SIG-M5 treated with dmso at 0.1 percent for 504 hours (cell line): ENCODE results near the gene XPO5.
"Not testable (repeated sequence)": the region's sequence is repeated elsewhere in the genome, so short reads cannot be mapped to it uniquely, and the experiment has no call there.

Experiments used
- DNase-seq: peaks from one replicate; lab custom pipeline; 2025; ENCODE audit not compliant: unreplicated experiment; lab: John Stamatoyannopoulos, UW

Gene XPO5

DNA sequence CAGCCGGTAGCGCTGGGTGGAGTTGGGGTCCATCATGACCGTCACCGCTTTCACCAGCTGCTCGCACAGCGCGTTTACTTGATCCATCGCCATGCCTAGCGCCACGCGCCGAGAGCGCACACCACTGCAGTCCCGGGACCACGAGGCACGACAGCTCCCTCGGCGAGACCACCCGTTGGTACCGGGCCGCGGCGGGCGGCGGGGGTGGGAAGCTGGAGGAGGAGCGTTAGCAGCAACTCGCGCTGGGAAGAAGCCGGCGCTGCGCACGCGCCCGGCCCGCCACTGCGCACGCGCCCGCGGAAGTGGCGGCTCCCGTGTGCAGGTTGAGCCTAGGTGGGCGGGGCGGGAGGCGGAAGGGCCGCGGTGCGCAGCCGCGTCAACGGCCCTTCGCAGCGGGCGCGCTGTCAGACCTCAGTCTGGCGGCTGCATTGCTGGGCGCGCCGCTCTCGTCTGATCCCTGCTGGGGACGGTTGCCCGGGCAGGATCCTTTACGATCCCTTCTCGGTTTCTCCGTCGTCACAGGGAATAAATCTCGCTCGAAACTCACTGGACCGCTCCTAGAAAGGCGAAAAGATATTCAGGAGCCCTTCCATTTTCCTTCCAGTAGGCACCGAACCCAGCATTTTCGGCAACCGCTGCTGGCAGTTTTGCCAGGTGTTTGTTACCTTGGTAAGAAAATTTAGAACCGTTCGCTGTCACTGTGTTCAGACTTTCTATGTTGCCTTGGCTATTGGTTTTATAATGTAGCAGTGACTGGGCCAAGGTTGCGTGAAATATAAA is at the start of gene XPO5, which contains the start of gene POLH:
Gene XPO5 (minus strand): TSS at position 267 of the 780 bp plus-strand sequence. CDS start 174 bp downstream, at position 93.
Gene POLH (plus strand): TSS at position 414 of the 780 bp plus-strand sequence. CDS start 6,135 bp downstream, outside the sequence.
- peak; percentile 86 for DNase-seq

DNA sequence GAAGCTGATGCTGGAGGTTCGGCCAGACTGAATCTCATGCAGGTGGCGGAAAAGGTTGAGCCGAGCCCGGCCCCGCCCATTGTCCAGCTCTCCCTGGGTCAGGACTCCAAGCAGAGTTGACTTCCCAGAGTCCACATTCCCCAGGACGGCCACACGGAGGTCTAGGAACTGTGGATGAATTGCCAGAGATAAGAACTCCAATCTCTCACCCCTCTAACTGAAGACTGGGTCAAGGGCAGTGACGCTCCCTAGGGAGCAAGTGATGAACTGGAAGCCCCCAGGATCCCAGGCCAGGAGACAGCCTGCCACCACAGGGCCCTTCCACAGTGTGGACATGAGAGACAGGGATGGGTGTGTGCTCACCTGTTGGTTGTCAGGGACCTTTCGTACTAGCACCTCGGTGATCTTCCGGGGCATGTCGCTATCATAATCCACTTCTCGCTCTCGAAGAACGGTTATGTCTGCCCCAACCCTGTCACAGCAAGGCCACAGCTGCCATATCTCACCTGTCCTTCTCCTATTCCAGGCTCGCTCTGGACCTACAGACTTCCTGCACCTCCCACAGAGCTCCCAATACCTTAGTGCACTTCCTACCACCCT is 49.7 kb upstream of the XPO5 start:
- no peak for DNase-seq

DNA sequence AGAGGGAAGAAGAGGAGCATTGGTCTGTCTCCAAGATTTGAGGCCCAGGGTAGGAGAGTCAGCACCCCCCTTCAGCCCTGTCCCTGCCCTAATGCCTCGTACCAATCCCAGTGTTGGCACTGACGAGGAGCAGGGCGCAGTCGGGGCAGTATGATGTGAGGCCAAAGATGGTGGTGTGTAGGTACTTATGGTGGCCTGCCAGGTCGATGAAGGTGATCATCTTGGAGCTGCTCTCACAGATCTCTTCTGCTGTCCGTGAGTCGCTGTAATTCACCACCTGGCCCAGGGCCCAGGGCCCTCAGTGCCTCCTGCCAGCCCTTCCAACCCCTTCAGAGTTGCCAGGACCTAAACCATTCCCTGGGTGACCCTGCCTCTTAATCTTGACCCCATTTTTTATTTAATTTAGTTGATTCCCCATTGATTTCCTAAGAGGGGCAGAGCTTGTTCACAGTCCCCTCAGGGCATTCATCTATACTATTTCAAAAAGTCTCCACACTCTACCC is 49.0 kb upstream of the XPO5 start:
- DNase-seq: no peak

DNA sequence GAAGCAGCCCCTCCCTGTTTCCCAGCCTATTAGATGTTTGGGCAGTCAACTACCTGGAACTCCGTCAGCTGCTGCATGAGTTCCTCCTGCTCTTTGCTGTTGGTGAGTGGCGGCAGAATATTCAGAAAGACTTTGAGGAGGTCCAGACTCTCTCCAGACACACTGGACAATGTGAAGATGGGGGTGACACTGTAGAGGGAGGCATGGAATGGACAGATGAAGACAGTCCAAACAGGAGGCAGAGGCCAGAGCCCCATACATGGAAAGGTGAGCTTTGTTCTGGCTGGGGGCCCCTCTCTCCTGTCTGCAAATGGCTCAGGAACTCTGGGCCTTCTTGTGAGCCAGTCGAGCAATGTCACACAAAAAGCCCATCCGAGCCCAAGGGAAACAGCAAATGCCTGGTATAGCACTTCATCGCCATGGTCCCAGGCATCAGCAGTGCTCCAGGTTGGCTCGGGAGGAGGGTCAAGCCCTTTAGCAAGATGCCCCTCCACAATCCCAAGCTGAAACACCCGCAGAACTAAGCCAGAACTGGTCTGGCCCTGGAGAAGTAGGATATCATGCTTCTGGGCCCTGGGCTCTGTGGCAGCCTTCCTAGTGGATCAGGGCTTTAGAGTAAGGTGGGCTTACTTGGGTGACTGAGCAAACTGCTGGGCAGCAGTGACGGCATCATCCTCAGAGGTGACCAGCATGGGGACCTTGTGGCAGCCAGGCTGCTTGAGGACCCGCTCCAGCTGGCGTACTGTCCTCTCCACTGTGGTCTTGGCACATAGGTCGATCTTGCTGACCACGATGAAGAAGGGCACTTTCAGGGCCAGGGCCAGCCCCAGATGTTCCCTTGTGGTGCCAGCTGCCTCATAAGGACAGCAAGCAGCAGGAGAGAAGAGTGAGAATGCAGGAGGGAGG is 48.3 kb upstream of the XPO5 start:
- DNase-seq: no peak

DNA sequence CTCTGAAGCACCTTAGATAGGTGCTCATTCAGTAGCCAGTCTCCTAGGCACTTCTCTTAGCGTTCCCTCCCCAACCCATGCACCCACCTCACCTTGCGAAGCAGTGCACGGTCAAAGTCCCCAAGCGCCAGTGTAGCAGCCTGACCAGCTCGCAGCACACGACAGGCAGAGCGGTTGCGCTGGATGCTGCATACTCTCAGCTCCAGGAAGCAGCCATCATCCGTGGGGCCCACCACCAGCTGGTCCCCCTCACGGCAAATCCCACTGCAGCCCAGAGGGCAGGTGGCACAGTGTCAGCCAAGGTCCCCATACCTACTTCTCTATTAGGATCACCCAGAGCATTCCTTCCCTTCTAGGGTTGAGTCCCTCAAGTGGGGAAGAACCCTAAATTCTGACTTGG is 46.7 kb upstream of the XPO5 start:
- no peak for DNase-seq

DNA sequence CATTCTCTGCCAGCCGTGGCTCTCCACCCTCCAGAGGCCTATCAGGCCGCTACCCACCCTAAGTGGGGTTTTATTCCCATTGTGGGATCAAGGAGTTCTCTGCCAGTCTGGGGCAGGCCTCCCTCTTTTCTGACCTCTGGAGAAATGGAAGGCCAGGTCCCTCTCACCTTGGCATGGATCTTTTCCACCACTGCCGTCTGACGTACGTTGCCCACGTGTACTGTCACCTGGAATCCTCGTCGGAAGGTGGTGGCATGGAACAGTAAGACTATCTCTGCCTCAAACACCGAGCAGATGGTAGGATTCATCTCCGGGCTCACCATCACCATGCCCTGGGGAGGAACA is 46.0 kb upstream of the XPO5 start:
- DNase-seq: no peak

DNA sequence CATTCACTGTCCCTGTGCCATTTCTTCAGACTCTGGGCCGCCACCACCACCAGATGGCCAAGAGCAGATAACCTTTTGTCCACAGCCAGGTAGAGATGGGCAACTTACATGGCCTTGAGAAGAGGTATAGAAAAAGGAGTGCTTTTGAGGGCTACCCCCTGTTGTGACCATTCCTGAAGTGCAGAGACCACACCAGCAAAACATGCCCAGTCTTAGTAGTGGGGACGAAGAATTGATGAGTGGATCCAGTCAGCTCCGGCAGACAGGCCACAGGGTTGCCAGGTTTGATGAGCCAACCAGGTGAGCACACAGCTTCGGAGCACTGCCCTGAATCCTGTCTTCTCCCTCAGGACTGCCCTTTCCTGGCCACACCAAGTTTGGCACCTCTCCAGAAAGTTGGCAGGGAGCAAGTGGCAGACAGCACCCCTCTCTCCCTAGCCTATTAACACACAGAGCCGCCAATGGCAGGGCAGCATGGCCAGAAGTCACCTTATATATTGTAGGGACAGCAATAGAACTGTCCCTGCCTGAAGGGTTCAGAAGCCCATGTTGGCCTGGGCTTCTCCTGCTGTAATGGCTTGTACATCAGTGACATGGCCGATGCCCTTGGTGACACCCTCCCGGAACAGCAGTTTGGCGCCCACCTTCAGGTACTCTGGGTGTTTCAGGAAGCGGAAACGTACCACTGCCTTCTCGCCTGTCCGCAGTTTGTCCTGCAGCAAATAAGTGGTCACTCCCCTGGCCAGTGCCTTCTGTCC is 45.4 kb upstream of the XPO5 start:
- DNase-seq: no peak

DNA sequence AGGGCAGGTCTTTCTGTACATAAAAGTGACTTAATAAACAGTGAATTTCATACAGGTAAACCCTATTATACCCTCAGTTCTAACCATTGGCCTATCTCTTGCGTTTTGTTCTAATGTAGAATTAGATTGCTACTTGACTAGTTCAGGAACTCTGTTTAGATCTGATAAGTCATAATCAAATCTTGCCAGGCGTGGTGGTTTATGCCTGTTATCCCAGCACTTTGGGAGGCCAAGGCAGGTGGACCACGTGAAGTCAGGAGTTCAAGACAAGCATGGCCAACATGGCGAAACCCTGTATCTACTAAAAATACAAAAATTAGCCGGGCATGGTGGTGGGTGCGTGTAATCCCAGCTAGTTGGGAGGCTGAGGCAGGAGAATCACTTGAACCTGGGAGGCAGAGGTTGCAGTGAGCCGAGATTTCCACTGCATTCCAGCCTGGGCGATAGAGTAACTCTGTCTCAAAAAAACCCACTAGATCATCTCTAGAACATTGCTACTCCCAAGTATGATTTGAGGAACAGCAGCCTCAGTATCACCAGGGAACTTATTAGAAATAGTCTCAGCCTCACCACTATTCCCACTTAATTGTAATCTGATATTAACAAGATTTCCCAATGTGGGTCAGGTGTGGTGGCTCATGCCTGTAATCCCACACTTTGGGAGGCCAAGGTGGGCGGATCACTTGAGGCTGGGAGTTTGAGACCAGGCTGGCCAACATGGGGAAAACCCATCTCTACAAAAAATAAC is 41.1 kb upstream of the XPO5 start:
- no peak for DNase-seq

DNA sequence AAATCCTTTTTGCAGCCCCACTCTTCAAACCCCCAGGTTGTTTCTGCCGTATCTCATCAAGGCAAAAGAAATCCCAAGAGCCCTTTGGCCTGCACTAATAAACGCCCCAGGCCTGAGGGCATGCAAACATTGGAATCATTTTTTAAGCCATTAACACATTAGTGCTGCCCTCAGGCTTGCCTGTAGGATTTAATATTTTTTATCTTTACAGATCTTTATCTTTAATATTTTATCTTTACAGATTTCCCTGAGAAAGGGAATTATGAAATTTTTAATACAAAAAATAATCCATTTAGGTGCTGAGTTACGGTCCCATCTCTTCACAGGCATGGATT is 38.5 kb upstream of the XPO5 start:
- no peak for DNase-seq

DNA sequence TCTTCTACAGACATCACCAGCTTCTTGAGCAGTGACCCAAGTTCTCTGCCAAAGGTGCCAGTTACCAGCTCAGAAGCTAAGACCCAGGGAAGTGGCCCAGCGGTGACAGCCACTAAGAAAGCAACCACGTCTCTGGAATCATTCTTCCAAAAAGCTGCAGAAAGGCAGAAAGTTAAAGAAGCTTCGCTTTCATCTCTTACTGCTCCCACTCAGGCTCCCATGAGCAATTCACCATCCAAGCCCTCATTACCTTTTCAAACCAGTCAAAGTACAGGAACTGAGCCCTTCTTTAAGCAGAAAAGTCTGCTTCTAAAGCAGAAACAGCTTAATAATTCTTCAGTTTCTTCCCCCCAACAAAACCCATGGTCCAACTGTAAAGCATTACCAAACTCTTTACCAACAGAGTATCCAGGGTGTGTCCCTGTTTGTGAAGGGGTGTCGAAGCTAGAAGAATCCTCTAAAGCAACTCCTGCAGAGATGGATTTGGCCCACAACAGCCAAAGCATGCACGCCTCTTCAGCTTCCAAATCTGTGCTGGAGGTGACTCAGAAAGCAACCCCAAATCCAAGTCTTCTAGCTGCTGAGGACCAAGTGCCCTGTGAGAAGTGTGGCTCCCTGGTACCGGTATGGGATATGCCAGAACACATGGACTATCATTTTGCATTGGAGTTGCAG is 38.0 kb upstream of the XPO5 start:
- DNase-seq: no peak

DNA sequence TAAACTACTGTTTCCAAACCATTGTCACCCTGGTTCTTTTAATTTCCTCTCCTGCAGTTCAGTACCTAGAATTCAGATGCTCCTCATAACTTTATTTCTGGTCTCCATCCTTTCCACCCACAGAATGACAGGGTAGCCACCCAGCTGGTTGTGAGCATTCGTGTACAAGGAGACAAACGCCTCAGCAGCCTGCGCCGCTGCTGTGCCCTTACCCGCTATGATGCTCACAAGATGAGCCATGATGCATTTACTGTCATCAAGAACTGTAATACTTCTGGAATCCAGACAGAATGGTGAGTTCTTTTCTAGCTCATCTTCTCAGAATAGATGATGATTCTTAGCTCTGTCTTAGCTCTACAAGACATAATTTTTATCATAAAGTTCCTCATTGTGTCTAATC is 34.6 kb upstream of the XPO5 start:
- DNase-seq: no peak

DNA sequence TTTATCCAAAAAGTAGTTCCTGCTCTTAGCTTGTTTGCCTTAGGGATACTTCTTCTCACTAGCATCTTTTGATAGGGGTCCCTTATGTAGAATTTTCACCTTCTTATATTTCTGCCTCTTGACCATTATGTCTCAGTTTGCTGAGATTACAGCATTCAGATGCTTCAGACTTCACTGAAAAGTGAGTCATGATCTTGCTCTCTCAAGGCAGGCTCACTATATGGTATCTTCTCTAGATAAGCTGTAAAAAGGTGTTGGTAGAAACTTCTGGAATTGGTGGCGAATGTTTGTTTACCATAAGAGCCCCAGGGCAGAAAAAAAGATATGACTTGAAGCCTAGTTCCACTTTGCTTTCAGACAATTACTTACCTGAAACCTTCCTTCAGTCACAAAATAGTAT is 33.6 kb upstream of the XPO5 start:
- DNase-seq: no peak

DNA sequence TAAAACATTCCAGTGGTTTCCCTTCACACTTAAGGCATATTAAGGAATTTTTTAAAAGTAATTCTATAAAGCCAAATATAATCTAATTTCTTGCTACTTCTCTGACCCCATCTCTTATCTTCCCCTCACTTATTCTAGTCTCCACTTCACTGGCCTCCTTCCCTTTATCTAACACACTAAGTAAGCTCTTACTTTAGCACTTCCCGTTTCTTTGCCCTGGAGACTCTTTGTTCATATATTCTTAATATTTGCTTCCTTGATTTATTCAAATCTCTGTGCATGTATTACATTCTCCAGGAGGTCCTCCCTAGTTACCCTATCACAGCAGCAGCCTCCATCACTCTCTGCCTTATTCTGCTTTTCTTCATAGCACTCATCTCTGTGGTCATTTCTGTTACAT is 33.0 kb upstream of the XPO5 start:
- DNase-seq: no peak

DNA sequence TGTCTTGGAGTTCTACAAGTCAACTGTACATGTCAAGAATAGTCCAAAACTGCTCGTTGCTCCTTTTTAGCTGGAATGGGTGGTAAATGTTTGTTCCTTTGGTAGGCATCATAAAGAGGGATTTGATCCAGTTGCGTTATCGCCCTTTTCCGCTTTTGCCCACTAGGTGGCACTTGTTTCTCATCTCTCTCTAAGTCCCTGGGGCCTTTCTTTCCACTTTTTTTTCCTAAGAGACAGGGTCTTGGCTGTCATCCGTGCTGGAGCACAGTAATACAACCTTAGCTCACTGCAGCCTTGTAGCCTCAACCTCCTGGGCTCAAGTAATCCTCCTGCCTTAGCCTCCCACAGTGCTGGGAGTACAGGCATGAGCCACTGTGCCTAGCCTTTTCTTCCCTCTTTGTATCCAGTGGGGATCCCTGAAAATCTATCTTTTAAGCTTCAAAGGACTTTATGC is 32.5 kb upstream of the XPO5 start:
- DNase-seq: peak; percentile 53

DNA sequence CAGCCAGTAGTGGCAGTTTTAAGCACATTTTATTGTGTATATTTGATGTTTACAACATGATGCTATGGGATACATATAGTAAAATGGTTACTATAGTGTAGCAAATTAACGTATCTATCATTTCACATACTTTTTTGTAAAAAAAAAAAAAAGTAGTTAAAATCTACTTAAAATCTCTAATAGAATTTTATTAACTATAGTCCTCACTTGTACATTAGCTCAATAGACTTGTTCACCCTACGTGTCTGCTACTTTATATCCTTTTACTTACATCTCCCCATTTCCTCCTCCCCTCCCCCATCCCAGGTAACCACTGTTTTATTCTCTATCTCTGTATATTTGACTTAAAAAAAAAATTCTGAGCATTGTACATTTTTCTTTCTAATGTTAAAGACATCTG is 30.2 kb upstream of the XPO5 start:
- no peak for DNase-seq

DNA sequence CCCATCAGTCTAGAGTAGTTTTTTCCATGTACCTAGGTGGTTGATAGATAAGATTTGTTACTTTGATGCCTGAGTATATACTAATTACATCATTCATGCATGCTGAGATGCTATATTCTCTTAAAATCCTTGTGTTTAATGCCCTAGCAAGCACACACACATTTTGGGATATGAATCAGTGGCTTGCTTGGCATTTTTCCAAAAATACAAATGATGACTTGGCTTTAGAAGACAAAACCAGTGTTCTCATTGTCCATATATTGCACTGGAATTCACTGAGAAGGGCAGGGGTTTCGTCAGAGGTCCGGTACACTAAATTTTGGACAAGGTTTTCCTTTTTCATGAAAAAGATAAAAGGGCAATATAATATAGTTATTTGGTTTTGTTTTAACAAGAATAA is 28.3 kb upstream of the XPO5 start:
- no peak for DNase-seq

DNA sequence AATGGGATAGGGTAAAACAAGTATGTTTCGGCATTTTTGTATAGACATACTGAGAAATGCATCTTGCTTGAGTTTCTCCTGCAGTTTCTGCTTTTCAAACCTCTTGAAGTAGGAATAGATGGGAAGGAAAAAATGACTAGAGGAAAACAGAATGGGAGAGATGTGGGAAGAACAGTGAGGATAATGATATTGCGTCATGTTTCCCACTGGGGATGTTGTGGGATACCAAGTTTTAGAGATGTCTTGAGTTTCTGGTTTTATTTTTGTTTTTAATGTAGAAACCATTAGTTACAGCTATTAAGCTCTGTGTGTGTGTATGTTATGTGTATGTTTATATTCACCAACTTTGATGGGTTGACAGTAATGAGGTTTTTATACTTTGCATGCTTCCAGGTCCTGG is 24.8 kb upstream of the XPO5 start:
- no peak for DNase-seq

DNA sequence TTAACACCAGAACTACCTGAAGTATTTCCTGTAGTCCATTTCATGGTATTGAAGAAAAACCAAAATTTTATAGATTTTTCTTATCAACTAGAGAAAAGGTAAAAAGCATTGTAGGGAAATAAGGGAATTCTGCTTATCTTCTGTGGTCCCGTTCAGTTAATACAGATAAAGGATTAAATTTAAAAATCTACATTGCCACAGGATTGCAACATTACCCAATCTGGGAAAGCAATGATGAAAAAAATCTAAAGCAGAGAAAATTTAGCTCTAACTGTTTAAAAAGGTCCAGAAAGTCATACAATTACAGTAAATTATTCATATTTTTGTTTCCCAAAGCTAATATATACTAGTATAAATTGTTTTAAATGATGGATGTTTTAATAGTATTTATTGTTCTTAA is 18.1 kb upstream of the XPO5 start:
- DNase-seq: no peak

DNA sequence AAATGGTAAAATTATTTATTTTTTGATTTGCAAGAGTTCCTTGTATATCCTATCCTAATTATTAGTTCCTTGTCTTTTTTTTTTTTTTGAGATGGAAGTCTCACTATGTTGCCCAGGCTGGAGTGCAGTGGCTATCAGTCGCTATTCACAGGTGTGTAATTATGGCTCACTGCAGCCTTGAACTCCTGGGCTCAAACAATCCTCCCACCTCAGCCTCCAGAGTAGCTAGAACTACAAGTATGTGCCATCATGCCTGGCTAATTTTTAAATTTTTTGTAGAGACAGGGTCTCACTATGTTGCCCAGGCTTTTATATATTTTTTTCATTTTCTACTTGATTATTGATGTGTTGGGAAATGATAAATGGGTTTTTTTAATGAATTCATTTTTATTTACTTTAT is 13.7 kb upstream of the XPO5 start:
- not testable (repeated sequence) for DNase-seq

DNA sequence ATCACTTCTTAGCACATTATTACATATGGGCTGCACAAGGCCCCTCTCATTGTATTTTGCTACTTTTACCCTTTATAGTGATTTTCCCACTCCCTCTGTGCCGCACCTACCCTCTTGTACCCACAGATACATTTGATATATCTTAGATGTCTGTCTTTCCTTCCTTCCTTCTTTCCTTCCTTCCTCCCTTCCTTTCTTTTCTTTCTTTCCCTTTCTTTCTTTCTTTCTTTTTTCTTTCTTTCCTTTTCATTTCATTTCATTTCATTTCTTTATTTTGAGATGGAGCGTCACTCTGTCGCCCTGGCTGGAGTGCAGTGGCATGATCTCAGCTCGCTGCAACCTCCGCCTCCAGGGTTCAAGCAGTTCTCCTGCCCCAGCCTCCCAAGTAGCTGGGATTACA is 12.4 kb upstream of the XPO5 start:
- DNase-seq: no peak
